OCI-LY1 (cell line): ENCODE measurements around the gene ENTPD1.

Experiments
- H2AFZ ChIP-seq: fragments of 200-600 bp; sonication (generic), shearing (Covaris generic); 2 replicates; pipeline ENCODE4 v1.6.0; 2014; ENCODE audit warnings: antibody characterized with exemption, mild to moderate bottlenecking, low read length
- H3F3A ChIP-seq: fragments of 200-600 bp; sonication (generic), shearing (Covaris generic); 2 replicates; pipeline ENCODE4 v1.6.0; 2014; ENCODE audit warnings: mild to moderate bottlenecking, antibody characterized with exemption, low read length, moderate library complexity; ENCODE audit not compliant: insufficient read depth
- H3K27ac ChIP-seq: fragments of 200-600 bp; sonication (generic); 2 replicates; pipeline ENCODE4 v1.5.1; 2014; ENCODE audit warnings: low read length, mixed run types, mild to moderate bottlenecking, low read depth; ENCODE audit not compliant: poor library complexity, severe bottlenecking
- H3K27me3 ChIP-seq: fragments of 200-600 bp; sonication (generic); 2 replicates; pipeline ENCODE4 v1.6.0; 2014; ENCODE audit warnings: antibody characterized with exemption, mild to moderate bottlenecking, low read length, moderate library complexity; ENCODE audit not compliant: insufficient read depth
- H3K36me3 ChIP-seq: fragments of 200-600 bp; sonication (generic); 2 replicates; pipeline ENCODE4 v1.6.1; 2014; ENCODE audit warnings: mild to moderate bottlenecking, antibody characterized with exemption, low read length, moderate library complexity, mixed read lengths; ENCODE audit not compliant: insufficient read depth
- H3K4me1 ChIP-seq: fragments of 200-600 bp; sonication (generic); 2 replicates; pipeline ENCODE4 v1.5.1; 2014; ENCODE audit warnings: mild to moderate bottlenecking, low read length, moderate library complexity; ENCODE audit not compliant: insufficient read depth, severe bottlenecking
- H3K4me2 ChIP-seq: fragments of 200-600 bp; sonication (generic), shearing (Covaris generic); 2 replicates; pipeline ENCODE4 v1.6.1; 2014; ENCODE audit warnings: low read length
- H3K4me3 ChIP-seq: fragments of 200-600 bp; sonication (generic); 2 replicates; pipeline ENCODE4 v1.5.1; 2014; ENCODE audit warnings: low read length, low read depth, mild to moderate bottlenecking, mixed read lengths; ENCODE audit not compliant: poor library complexity, severe bottlenecking
- H3K79me2 ChIP-seq: fragments of 200-600 bp; shearing (Covaris generic); 2 replicates; pipeline ENCODE4 v1.6.1; 2016; ENCODE audit warnings: mixed run types, low read length, mixed read lengths; ENCODE audit not compliant: insufficient read depth
- H3K9ac ChIP-seq: fragments of 200-600 bp; sonication (generic), shearing (Covaris generic); 2 replicates; pipeline ENCODE4 v1.6.1; 2014; ENCODE audit warnings: mild to moderate bottlenecking, low read length, mixed read lengths
- H3K9me2 ChIP-seq: fragments of 200-600 bp; sonication (generic), shearing (Covaris generic); 2 replicates; pipeline ENCODE4 v1.6.1; 2014; ENCODE audit warnings: low read depth, mild to moderate bottlenecking, low read length, mixed read lengths
- H3K9me3 ChIP-seq: fragments of 200-600 bp; shearing (Covaris generic); 2 replicates; pipeline ENCODE4 v1.6.1; 2014; ENCODE audit warnings: low read length, mixed read lengths
- H4K20me1 ChIP-seq: fragments of 200-600 bp; sonication (generic), shearing (Covaris generic); 2 replicates; pipeline ENCODE4 v1.6.0; 2016; ENCODE audit warnings: mild to moderate bottlenecking, low read length; ENCODE audit not compliant: insufficient read depth
- CTCF ChIP-seq: fragments of 200-600 bp; sonication (generic), shearing (Covaris generic); IDR thresholded peaks from 2 replicates; pipeline ENCODE4 v1.5.1; 2017; ENCODE audit warnings: mild to moderate bottlenecking, antibody characterized with exemption, low read length, moderate library complexity, mixed read lengths
- EZH2 ChIP-seq: fragments of 200-600 bp; sonication (generic), shearing (Covaris generic); IDR thresholded peaks from 2 replicates; pipeline ENCODE4 v1.8.0; 2017; ENCODE audit warnings: borderline replicate concordance, mixed run types, mild to moderate bottlenecking, antibody characterized with exemption, low read length, moderate library complexity, mixed read lengths

Gene ENTPD1

DNA sequence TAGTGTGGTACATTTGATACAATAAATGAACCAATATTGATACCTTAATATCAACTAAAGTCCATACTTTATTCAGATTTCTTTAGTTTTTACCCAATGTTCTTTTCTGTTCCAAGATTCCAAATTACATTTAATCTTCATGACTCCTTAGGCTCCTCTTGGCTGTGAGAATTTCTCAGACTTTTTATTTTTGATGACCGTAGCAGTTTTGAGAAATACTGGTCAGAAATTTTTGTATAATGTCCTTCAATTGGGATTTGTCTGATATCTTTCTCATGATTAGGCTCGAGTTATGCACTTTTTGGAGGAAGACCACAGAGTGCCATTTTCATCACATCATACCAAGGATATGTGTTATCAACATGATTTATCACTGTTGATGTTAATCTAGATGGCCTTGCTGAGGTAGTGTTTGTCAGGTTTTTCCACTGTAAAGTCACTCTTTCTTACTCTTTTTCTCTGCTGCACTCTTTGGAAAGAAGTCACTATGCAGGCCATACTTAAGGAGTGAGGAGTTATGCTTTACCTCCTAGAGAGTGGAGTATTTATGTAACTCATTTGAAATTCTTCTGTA, 12.9 kb upstream of the ENTPD1 start:
- H3K9ac ChIP-seq, result no peak overlapping the region
- no peak overlapping the region for H3K4me2 ChIP-seq

GRCh38 chr10:95745501-95745900, 10.5 kb upstream of the ENTPD1 start:
- no peaks in the 10 kb centered on the region for H3K4me1 ChIP-seq
- H3K79me2 ChIP-seq, result no peaks in the 10 kb centered on the region
- no peak overlapping the region for H3K9ac ChIP-seq
- H3K27ac ChIP-seq, result no peak overlapping the region
- H3K9me3 ChIP-seq, result no peaks in the 10 kb centered on the region
- no peak for TF ChIP-seq EZH2
- TF ChIP-seq CTCF, result no peak
- H3K4me3 ChIP-seq, result no peak overlapping the region
- no peaks in the 10 kb centered on the region for H3K27me3 ChIP-seq
- H4K20me1 ChIP-seq, result no peaks in the 10 kb centered on the region
- no peaks in the 10 kb centered on the region for H3K9me2 ChIP-seq
- H3K36me3 ChIP-seq, result no peaks in the 10 kb centered on the region
- no peak overlapping the region for H2AFZ ChIP-seq
- no peaks in the 10 kb centered on the region for H3F3A ChIP-seq
- no peak overlapping the region for H3K4me2 ChIP-seq

More for the DNA sequence above, 12.9 kb upstream of the ENTPD1 start:
- H3K9me2 ChIP-seq, result no peaks in the 10 kb centered on the region
- H3F3A ChIP-seq, result no peaks in the 10 kb centered on the region
- TF ChIP-seq EZH2 (no peak), CTCF (no peak)
- H3K36me3 ChIP-seq, result no peaks in the 10 kb centered on the region
- H3K9me3 ChIP-seq, result no peaks in the 10 kb centered on the region
- H3K27ac ChIP-seq, result no peak overlapping the region
- no peaks in the 10 kb centered on the region for H4K20me1 ChIP-seq
- H2AFZ ChIP-seq, result no peak overlapping the region
- H3K4me1 ChIP-seq, result no peaks in the 10 kb centered on the region
- H3K4me3 ChIP-seq, result no peak overlapping the region
- H3K27me3 ChIP-seq, result no peaks in the 10 kb centered on the region
- H3K79me2 ChIP-seq, result no peaks in the 10 kb centered on the region

DNA sequence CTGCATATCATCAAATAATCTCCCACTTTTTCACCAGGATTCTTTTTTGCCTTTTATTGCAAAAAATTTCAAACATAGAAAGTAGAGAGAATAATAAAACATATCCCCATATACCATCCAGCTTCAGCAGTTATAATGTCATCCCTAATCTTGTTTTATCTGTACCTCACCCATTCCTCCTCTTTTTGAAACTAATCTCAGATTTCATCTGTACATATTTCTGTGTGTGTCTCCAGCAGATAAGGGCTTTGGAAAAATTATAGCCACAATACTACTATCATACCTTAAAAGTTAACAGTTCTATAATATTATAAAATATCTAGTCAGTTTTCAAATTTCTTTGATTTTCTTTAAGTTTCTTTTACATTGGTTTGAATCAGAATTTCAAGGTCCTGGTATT, 7.6 kb upstream of the ENTPD1 start:
- H3K4me2 ChIP-seq, result no peak overlapping the region
- H3K27me3 ChIP-seq, result no peaks in the 10 kb centered on the region
- H3K9ac ChIP-seq, result no peak overlapping the region
- no peak overlapping the region for H3K27ac ChIP-seq
- no peaks in the 10 kb centered on the region for H3K4me1 ChIP-seq
- no peaks in the 10 kb centered on the region for H3K9me3 ChIP-seq
- no peaks in the 10 kb centered on the region for H3K9me2 ChIP-seq
- TF ChIP-seq EZH2 (no peak), CTCF (no peak)
- H3F3A ChIP-seq, result no peaks in the 10 kb centered on the region
- H3K36me3 ChIP-seq, result no peaks in the 10 kb centered on the region
- no peak overlapping the region for H2AFZ ChIP-seq
- no peaks in the 10 kb centered on the region for H3K79me2 ChIP-seq
- H4K20me1 ChIP-seq, result no peaks in the 10 kb centered on the region
- H3K4me3 ChIP-seq, result no peak overlapping the region
